C1 segment of cervical spinal cord (tissue), 14 donors: ENCODE measurements around the gene MTA1.

ENCODE experiments used
- DNase-seq, 14 donors: peaks; one replicate each; lab custom pipeline; 2025; lab: John Stamatoyannopoulos, UW

Gene MTA1

GRCh38 chr14:105386581-105387529, 32.8 kb upstream of the MTA1 start:
- DNase-seq: no peak

GRCh38 chr14:105387530-105387922, 32.1 kb upstream of the MTA1 start:
- no peak for DNase-seq

- DNase-seq: peak in 1 of 14 donors; percentile 17
Measured at GRCh38 chr14:105388110-105388951, 31.3 kb upstream of the MTA1 start.

GRCh38 chr14:105388976-105389375, 30.7 kb upstream of the MTA1 start:
- DNase-seq: no peak

GRCh38 chr14:105389534-105389933, 30.1 kb upstream of the MTA1 start:
- DNase-seq: peak in 6 of 14 donors; percentile 2 to 54 (median 42)

GRCh38 chr14:105389976-105390848, 29.4 kb upstream of the MTA1 start:
- peak in 4 of 14 donors; percentile 26 to 55 (median 45) for DNase-seq

GRCh38 chr14:105390849-105391500, 28.7 kb upstream of the MTA1 start:
- DNase-seq: no peak

- DNase-seq: no peak
Measured at GRCh38 chr14:105391541-105391940, 28.1 kb upstream of the MTA1 start.

- no peak for DNase-seq
Measured at GRCh38 chr14:105392131-105393090, 27.2 kb upstream of the MTA1 start.

- DNase-seq: no peak
Measured at GRCh38 chr14:105393151-105393550, 26.5 kb upstream of the MTA1 start.

GRCh38 chr14:105394714-105395537, 24.7 kb upstream of the MTA1 start:
- DNase-seq: no peak

- DNase-seq: no peak
Measured at GRCh38 chr14:105395538-105395854, 24.1 kb upstream of the MTA1 start.

- peak in 1 of 14 donors; percentile 33 for DNase-seq
Measured at GRCh38 chr14:105397350-105397931, 22.2 kb upstream of the MTA1 start.

- peak in 13 of 14 donors; percentile 25 to 92 (median 72) for DNase-seq
Measured at GRCh38 chr14:105398044-105398725, 21.4 kb upstream of the MTA1 start, which contains the start of gene TEX22. TSS of gene TEX22 (plus strand) at chr14:105398538. CDS start at chr14:105399341, 803 bp downstream.

- no peak for DNase-seq
Measured at GRCh38 chr14:105398726-105399465, 20.7 kb upstream of the MTA1 start.

- no peak for DNase-seq
Measured at GRCh38 chr14:105399466-105399775, 20.2 kb upstream of the MTA1 start.

- DNase-seq: no peak
Measured at GRCh38 chr14:105400016-105400415, 19.6 kb upstream of the MTA1 start.
